Activated CD4-positive, alpha-beta T cell treated with anti-CD3 and anti-CD28 coated beads, Interleukin-10, Interleukin-2, amounts not matched to agents 100 ng/mL and 50 ng/mL, durations not matched to agents 16 hours and 8 hours (primary cell): ENCODE measurements around the gene REN.
A peak's percentile ranks its signal among the peaks of the same experiment; 100 is the strongest.

ENCODE experiments used
- DNase-seq: peaks from one replicate; pipeline ENCODE4 v3.0.0-alpha.2; 2020

The REN gene

GRCh38 chr1:204166219-204166618, at the start of gene REN:
TSS of gene REN (minus strand) at chr1:204166337. CDS start at chr1:204166293, 44 bp downstream.
- no peak for DNase-seq

DNA sequence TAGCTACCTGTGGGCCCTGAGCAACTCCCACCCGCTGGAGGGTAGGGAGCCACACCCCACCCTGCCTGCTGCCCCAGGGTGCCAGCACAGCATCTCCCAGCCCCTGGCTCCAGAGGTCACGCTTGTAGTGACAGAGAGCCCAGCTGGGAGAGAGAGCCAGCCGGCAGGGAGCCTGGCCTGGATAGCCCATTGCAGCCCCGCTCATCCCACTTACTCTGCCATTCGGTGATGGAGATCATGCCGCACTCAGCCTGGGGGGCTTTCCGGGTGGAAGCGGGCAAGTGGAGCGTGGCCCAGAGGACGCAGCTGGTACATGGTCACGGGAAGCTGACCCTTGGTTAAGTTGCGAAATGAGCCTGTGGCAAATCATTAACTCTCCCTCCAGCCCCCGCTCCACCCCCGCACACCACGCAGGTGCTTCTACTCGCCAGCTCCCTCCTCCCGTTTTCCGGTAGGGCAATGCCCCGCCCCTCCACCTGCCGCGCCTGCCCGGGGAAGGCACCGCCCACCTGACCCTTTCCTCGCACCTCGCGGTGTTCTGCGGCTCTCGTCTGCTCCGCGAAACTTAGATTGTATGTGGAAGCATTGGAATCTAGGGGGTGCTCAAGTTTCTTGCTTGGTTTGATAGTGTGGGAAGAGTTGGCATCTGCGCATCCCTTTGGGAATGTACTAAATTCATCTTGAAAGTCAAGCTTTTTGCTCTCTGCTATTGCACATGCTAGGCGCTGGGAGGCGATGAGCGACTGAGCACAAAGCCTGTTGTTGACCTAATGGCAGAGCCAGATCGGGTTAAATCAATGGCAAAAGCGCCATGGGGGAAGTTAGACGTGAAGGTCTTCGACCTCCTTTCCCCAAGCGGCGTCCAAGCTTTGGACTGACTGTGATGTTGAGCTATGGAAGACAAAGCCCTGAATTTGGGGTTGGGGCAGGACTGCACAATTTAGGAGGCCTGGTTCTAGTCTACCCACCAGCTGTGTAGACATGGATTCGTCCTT, 47.8 kb upstream of the REN start, which contains the start of gene GOLT1A:
Gene GOLT1A (minus strand): TSS at position 321 of the 995 bp plus-strand sequence. CDS start 82 bp downstream, at position 239.
- peak; percentile 35 for DNase-seq

DNA sequence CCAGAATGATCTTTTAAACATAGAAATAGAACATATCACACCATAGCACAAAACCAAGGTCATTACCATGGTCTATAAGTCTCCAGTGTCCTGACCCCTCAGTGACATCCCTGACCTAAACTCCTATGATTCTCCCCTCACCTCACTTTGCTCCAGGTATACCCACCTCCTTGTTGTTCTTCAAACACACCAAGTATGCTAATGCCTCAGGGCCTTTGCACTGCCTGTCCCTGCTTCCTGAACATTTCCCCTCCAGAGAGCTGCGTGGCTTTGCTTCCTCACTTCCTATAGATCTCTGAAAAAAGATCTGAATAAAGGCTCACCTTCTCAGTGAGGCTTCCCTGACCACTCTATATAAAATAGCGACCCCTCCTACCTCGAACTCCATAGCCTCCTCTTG, 46.6 kb upstream of the REN start:
- DNase-seq, result no peak

GRCh38 chr1:204211046-204211445, 44.9 kb upstream of the REN start:
- DNase-seq, result no peak

DNA sequence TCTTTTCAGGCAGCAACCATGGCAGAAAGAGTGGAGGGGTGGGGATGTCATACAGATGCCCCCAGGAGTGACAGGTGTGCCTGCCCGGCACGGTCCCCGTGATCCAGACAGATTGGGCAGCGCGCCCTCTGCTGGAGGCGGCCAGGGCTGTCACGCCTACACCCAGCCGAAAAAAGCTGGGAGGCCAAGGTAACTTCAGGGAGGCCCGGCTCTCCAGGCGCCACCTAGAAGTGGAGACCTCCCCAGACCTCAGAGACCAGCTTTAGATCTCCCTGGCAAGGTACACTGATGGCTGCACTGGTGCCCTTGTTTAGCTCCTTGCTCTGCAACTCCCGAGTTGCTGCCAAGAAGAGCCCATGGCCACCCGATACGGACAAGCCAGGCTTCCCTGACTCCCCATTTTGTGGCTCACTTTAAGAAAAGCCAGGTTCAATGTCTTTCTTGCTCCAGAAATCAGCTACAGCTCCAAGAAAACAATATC, 41.0 kb upstream of the REN start:
- peak; percentile 70 for DNase-seq

DNA sequence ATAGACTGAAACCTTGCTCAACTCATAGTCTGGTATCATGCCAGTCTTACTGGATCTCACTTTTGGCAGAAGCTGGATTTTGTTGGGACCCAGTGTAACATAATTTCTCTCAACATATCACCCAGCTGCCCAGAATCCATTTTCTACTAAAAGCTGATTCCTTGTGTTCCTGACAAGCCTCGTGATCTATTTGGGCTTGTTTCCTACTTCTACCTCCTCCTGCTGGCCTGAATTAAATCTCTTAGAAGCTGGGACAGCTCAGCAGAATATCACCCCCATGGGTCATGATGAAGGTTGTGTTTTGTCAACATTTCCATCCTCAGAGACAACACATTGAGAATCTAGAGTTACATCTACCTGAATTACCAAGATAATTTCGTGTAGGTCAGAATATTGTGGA, 40.0 kb upstream of the REN start:
- no peak for DNase-seq

- DNase-seq, result no peak
Observed at GRCh38 chr1:204205486-204205885, 39.3 kb upstream of the REN start.

DNA sequence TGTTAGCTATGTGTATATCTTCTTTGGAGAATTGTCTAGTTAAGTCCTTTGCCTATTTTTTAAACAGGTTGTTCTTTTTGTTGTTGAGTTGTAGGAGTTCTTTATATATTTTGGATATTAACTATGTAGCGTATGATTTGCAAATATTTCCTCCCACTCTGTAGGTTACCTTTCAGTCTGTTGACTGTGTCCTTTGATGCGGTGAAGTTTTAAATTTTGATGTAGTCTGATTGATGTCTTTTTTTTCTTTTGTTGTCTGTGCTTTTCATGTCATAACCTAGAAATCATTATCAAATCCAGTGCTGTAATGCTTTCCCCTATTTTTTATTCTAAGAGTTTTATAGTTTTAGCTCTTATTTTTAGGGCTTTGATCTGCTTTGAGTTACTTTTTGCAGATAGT, 38.8 kb upstream of the REN start:
- no peak for DNase-seq

DNA sequence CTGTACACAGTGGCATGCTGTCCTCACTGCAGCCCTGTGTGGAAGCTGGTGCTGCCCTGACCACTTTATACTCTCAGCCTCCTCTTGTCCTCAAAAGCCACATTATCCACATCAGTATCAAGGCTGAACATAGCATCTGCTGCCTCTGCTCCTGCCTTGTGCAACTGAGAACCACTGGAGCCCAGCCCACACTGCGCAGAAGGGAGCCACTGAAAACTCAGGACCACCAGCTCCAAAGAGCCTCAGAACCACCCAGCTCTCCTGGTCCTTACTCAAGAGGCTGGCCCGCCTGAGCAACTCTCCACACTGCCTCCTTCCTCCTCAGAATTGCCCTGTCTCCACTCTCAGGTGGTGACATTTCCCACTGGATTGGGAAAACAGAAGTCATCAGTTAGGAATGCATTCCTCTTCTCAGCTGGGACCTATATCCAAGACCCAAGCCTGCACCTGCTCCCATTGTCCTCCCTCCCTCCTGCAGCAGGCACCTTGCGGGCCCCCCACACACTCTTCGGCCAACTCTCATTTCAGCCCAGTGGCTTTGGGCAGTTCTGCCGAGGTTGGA, 37.1 kb upstream of the REN start:
- DNase-seq, result no peak

DNA sequence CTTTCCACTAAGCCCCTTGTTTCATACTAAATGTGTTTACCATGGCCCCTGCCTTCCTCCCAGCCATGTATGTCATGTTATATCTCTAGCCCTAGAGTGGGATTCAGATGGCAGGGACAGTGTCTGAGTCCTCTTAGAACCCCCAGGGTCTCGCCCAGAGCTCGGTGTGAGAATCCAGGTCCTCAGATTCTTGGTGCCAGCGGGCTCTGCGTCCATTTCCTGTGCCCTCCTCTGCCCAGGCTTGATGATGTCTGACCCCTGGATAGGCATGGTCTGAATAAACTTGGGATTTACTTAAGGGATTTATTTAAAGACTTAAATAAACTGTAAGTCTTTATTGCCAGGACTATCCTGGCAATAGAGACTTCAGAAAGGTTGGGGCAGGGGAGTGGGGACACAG, 36.3 kb upstream of the REN start:
- DNase-seq, result no peak

GRCh38 chr1:204201348-204202040, 35.4 kb upstream of the REN start:
- no peak for DNase-seq

DNA sequence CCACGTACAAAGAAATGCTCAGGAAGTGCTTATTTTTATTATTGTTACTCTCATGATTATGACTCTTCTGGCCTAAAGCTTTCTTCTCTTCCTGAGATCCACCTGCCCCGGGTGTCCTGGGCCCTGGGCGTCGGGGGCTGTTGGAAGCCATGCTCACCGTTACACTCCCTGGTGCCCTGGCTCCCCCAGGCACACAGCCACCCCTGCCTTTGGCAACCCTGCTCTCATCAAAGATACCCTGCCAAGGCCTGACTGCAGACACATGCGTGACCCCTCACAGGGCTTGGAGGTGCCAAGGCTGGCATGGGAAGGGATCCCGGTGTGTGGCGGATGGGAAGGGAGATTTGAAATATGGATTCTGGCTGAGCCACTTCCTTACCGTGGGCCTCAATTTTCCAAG, 33.4 kb upstream of the REN start:
- no peak for DNase-seq

GRCh38 chr1:204198348-204199340, 32.5 kb upstream of the REN start:
- no peak for DNase-seq

DNA sequence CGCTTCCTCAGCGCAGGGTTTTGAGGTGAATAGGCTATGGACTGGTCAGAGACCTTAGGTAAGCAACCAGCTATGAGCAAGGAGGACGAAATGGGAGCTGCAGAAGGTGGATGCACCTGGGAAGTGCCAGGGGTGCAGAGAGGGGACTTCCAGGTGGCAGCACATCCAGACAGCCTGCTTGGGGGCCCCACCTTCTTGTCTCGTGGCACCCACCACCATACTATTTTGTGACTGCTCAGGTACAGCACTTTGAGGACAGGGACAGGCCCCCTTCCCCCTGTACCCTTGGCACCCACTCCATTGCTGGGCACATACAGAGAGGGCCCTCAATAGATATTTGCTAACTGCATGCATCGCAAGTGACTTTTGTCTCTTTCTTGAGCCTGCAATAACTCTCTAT, 30.9 kb upstream of the REN start:
- no peak for DNase-seq

GRCh38 chr1:204196068-204196795, 30.1 kb upstream of the REN start, which contains the start of gene KISS1:
TSS of gene KISS1 (minus strand) at chr1:204196491. CDS start at chr1:204192876, 3,615 bp downstream.
- no peak for DNase-seq

GRCh38 chr1:204194771-204195170, 28.6 kb upstream of the REN start:
- DNase-seq, result no peak

DNA sequence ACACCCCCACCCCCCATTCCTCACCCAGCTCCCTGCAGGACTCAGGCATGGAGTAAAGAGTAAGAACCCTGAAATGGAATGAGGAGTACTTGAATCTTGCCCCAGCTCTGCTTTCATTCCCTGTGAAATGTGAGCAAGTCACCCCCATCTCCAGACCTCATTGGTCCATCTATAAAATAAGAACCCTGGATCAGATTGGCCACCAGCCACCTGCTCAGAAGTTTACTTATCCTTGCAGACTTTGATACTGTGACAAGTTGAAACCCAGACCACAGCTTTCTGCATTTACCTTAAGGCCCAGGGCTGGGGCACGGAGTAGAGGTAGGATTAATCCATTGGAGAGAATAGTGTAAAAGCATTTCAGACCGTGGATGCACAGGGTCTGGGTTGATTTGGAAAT, 27.9 kb upstream of the REN start:
- DNase-seq, result no peak

- DNase-seq, result no peak
Observed at GRCh38 chr1:204192589-204193352, 26.6 kb upstream of the REN start.

GRCh38 chr1:204192046-204192445, 25.9 kb upstream of the REN start:
- no peak for DNase-seq

DNA sequence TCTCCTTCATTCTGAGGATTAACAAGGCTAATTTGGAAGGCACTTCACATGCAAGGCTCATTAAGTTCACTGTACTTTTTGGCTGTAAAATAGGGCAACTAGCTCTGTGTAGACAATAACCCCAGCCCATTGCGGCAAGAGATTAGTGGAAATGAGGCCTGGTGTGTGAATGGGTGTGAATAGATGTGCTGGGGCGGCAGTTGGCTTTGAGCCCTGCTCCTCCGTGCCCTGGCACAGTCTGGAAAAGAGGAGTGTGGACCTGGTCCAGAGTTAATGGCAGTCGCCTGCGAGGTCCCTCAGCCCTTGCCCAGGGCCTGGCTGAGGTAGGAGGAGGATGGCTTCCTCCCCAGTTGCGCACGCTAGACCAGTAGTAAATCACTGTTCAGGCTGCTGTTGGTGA, 25.3 kb upstream of the REN start:
- DNase-seq, result no peak
